ENCODE data around the gene ADAM19.

ADAM19 gene

DNA sequence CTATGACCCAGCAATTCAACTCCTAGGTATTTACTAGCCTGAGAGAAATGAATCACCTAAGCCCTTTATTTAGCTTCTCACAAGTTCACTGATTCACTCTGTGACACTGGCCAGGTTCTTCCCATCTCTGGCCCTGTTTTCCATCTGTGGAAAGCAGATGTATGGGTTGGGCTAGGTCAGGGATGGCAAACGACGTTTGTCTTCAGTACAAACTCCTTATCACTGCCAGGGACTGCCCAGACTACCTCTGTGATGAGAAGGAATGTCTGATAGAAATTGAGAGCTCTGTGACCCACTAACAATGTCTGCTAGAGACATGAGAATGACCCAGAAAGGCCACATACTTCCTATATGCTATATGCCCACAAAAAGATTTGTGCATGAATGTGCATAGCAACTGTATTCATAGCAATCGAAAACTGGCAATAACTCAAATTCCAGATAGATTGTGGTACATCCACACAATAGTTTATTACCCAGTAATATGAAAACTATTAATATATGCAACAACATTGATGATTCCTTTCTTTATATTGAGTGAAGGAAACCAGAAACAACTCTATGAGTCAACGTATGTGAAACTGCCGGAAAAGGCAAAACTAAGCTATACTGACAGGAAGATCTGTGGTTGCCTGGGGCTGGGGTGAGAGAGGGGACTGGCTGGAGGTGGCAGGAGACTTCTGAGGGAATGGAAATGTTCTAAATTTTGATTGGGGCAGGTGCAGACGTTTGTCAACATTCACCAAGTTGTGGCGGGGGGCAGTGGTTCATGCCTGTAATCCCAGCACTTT lies 32.0 kb upstream of the ADAM19 start:
- no peak overlapping the region for H3K27ac ChIP-seq (ENCODE audit: low read depth, low read length)
- H3K27me3 ChIP-seq (ENCODE audit: insufficient read depth, low read length) = no peaks in the 10 kb centered on the region
- no peak overlapping the region for H3K4me3 ChIP-seq (ENCODE audit: low read length)
- no peak overlapping the region for H3K9ac ChIP-seq (ENCODE audit: low read depth, low read length)
- WGBS = 88% methylated on average over 5 of the region's 7 CpGs
- H3K36me3 ChIP-seq (ENCODE audit: insufficient read depth, low read length) = no peaks in the 10 kb centered on the region
- no peaks in the 10 kb centered on the region for H3K9me3 ChIP-seq (ENCODE audit: insufficient read depth, low read depth, low read length)
- H3K4me1 ChIP-seq (ENCODE audit: insufficient read depth, low read length) = no peaks in the 10 kb centered on the region

DNA sequence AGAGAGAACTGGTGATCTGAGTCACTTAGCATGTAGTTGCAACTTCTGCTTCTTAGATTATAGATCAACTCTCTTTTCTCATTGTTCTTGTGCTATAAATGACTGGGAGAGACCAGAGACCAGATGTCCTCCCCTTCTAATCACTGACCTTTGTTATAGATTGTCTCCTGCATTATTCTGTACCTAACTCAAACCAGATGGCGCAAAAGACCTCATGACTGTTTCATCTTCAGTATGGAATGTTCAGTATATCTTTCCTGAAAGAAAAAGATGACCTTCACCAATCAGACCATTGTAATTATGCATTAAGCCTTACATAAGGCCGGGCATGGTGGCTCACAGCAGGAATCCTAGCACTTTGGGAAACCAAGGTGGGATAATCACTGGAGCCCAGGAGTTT lies 30.5 kb upstream of the ADAM19 start:
- Histone ChIP-seq H3K9me3 (ENCODE audit: insufficient read depth, low read depth, low read length) (no peaks in the 10 kb centered on the region), H3K27ac (ENCODE audit: low read depth, low read length) (no peak overlapping the region), H3K27me3 (ENCODE audit: insufficient read depth, low read length) (no peaks in the 10 kb centered on the region), H3K4me1 (ENCODE audit: insufficient read depth, low read length) (no peaks in the 10 kb centered on the region), H3K9ac (ENCODE audit: low read depth, low read length) (no peak overlapping the region), H3K36me3 (ENCODE audit: insufficient read depth, low read length) (no peaks in the 10 kb centered on the region), H3K4me3 (ENCODE audit: low read length) (no peak overlapping the region)
- 96% methylated on average over 2 of the region's 2 CpGs for WGBS

DNA sequence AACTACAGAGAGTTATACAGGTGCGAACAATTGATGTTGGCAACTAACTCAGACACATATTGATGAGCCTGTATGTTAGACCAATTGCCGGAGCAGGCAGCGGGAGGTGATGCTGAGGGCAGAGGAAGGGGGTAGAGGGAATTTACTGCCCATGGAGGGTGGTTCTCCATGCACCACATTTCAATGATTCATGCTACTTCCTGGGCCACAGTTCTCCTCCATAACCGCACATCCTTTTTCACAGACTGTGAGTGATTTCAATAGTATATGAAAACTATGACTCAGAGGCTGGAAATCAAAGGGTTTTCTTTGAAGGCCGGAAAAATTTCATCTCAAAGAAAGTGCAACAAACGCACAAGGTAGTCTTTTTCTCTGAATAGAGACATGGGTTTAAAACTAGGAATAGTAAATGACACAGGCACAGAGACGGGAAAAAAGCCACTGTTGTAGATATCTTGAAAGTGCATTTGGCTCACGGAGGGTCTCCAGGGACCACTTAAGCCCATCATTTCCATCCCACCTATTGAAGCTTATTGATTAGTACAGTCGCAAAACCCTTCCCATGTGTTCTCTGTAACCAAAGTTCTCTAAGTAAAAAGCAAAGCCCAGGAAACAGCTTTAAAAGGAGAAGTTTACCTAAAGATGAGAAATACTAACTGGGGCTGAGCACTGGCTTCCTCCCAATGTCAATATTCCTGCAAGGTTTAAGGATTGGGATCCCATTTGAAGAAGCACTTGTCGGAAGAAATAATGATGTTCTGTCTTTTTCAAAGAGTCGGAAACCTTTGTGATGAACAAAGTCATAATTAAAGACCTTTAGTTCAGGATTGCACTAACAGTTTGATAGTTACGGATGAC lies 28.0 kb upstream of the ADAM19 start:
- no peaks in the 10 kb centered on the region for H3K36me3 ChIP-seq (ENCODE audit: insufficient read depth, low read length)
- no peak overlapping the region for H3K9ac ChIP-seq (ENCODE audit: low read depth, low read length)
- WGBS = 94% methylated on average over 11 of the region's 12 CpGs
- H3K9me3 ChIP-seq (ENCODE audit: insufficient read depth, low read depth, low read length) = no peaks in the 10 kb centered on the region
- H3K4me1 ChIP-seq (ENCODE audit: insufficient read depth, low read length) = no peaks in the 10 kb centered on the region
- no peak overlapping the region for H3K4me3 ChIP-seq (ENCODE audit: low read length)
- no peaks in the 10 kb centered on the region for H3K27me3 ChIP-seq (ENCODE audit: insufficient read depth, low read length)
- H3K27ac ChIP-seq (ENCODE audit: low read depth, low read length) = no peak overlapping the region

DNA sequence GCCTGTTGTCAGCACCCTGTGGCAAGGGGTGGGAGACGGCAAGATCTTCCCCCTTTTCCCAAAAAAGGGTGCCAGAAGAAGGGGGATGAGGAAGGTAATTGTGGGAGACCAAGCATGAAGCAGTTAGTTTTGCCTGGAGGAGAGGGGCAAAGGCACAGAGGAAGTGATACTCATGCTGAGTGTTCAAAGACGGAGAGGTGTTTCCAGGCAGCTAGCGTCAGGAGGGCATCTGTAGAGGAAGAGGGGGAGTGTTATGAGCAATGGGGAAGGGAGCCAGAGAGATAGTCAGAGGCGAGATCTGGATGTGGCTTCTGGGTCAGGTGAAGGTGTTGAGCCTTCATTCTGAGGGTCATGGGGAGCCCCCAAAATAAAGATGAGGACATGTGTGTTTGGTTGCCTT lies 26.9 kb upstream of the ADAM19 start:
- Histone ChIP-seq H3K4me1 (ENCODE audit: insufficient read depth, low read length) (no peaks in the 10 kb centered on the region), H3K9me3 (ENCODE audit: insufficient read depth, low read depth, low read length) (no peaks in the 10 kb centered on the region), H3K4me3 (ENCODE audit: low read length) (no peak overlapping the region), H3K36me3 (ENCODE audit: insufficient read depth, low read length) (no peaks in the 10 kb centered on the region), H3K27me3 (ENCODE audit: insufficient read depth, low read length) (no peaks in the 10 kb centered on the region), H3K27ac (ENCODE audit: low read depth, low read length) (no peak overlapping the region), H3K9ac (ENCODE audit: low read depth, low read length) (no peak overlapping the region)
- whole genome bisulfite sequencing = 93% methylated on average over 4 of the region's 4 CpGs

DNA sequence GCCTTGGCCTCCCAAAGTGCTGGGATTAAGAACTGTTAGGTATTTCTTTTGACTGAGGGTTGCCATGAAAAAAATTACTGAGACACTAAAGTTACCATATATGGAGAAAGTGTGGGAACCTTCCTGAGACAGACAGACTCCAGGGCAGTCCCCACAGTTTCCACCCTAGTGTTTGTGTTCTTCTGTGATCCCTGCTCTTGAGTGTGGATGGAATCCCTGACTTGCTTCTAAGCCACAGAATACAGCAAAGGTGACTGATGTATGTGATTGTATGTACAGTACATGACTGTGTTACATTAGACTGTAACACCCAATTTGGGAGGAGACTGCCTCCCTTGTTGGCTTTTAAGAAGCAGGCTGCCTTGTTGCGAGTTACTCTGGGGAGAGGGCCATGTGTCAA lies 24.7 kb upstream of the ADAM19 start:
- H3K9me3 ChIP-seq (ENCODE audit: insufficient read depth, low read depth, low read length) = no peaks in the 10 kb centered on the region
- no peaks in the 10 kb centered on the region for H3K4me1 ChIP-seq (ENCODE audit: insufficient read depth, low read length)
- no peak overlapping the region for H3K4me3 ChIP-seq (ENCODE audit: low read length)
- no peak overlapping the region for H3K27ac ChIP-seq (ENCODE audit: low read depth, low read length)
- WGBS = 91% methylated on average over 1 of the region's 1 CpG
- no peaks in the 10 kb centered on the region for H3K36me3 ChIP-seq (ENCODE audit: insufficient read depth, low read length)
- no peak overlapping the region for H3K9ac ChIP-seq (ENCODE audit: low read depth, low read length)
- H3K27me3 ChIP-seq (ENCODE audit: insufficient read depth, low read length) = no peaks in the 10 kb centered on the region

DNA sequence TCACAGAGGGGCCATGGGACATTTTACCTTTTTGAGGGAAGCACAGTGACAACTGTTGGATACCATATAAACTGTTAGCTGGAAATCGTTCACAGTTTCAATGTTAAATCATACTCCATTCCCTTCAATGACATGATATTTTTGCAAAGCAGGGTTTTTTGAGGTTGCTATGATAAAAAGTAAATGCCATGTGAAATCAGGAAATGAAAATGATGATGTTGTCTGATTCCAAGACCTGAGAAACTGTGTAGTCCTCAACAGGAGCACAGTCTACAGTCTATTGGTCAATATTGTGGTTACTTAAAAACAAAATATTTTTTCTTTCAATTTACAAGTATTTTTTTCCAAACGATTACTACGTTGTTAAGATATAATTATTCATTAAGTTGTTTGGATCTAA lies 24.0 kb upstream of the ADAM19 start:
- H3K36me3 ChIP-seq (ENCODE audit: insufficient read depth, low read length) = no peaks in the 10 kb centered on the region
- no peaks in the 10 kb centered on the region for H3K27me3 ChIP-seq (ENCODE audit: insufficient read depth, low read length)
- H3K4me1 ChIP-seq (ENCODE audit: insufficient read depth, low read length) = no peaks in the 10 kb centered on the region
- H3K27ac ChIP-seq (ENCODE audit: low read depth, low read length) = no peak overlapping the region
- no peaks in the 10 kb centered on the region for H3K9me3 ChIP-seq (ENCODE audit: insufficient read depth, low read depth, low read length)
- no CpG with 5 or more reads among the region's 3 CpGs for WGBS
- no peak overlapping the region for H3K4me3 ChIP-seq (ENCODE audit: low read length)
- no peak overlapping the region for H3K9ac ChIP-seq (ENCODE audit: low read depth, low read length)

DNA sequence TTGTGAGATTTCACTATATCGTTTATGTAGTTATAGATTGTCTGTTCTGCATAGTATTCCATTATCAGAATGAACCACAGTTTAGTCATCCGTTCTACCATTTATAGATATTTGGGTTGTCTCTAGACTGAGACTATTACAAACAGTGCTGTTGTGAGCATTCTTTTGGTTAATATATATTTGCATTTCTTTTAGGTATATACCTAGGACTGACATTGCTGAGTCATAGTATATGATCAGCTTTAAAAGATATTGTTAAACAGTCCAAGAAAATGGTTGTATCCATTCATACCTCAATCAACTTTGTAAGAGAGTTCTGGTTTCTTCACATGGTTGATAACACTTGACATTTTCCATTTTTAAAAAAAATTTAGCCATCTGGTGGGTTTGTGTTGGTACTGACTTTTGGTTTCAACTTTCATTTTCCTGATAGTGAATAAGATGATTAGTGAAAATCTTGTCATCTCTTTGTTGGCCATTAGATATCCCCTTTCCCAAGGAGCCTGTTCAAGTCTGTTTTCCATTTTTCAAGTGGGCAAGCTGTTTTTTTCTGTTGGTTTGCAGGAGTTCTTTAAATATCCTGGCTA lies 22.9 kb upstream of the ADAM19 start:
- H3K9ac ChIP-seq (ENCODE audit: low read depth, low read length) = no peak overlapping the region
- WGBS = no CpG with 5 or more reads among the region's 2 CpGs
- no peaks in the 10 kb centered on the region for H3K4me1 ChIP-seq (ENCODE audit: insufficient read depth, low read length)
- H3K9me3 ChIP-seq (ENCODE audit: insufficient read depth, low read depth, low read length) = no peaks in the 10 kb centered on the region
- H3K27ac ChIP-seq (ENCODE audit: low read depth, low read length) = no peak overlapping the region
- H3K27me3 ChIP-seq (ENCODE audit: insufficient read depth, low read length) = no peaks in the 10 kb centered on the region
- no peaks in the 10 kb centered on the region for H3K36me3 ChIP-seq (ENCODE audit: insufficient read depth, low read length)
- H3K4me3 ChIP-seq (ENCODE audit: low read length) = no peak overlapping the region

DNA sequence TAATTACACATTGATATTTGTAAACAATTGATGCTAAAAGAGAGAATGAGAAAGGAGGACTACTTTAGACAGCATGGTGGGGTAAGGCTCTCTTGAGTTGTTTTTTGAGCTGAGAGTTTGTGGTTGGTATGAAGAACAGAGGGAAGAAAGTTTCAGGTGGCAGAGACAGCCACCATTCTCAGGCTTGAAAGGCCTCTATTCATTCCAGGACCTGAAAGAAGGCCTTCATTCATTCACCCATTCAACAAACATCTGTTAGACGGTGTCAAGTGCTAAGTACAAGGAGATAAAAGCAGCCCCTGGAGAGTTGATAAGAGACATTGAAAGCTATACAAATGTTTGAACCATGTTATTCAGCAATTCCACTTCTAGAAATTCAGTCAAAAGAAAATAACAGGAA lies 21.7 kb upstream of the ADAM19 start:
- no CpG with 5 or more reads among the region's 1 CpG for whole genome bisulfite sequencing

DNA sequence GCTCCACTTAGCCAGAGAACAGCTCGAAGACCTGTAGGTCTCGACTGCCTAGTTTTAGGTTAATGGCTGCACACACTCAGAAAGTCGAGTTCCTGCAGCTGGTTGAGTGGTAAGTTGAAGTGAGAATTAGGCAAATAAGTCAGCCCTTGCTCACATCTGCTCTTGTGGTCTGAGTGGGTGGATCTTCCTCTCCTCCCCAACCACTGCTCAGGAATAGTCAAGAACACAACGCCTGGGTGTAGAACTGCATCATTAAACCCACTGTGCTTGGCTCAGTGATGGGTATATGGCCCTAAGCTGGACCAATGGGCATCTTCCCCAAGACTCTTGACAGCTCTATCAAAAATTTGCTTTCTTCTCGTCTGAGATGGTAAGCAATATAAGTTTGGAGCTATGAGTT lies 20.9 kb upstream of the ADAM19 start:
- Histone ChIP-seq H3K4me1 (ENCODE audit: insufficient read depth, low read length) (no peaks in the 10 kb centered on the region), H3K9me3 (ENCODE audit: insufficient read depth, low read depth, low read length) (no peaks in the 10 kb centered on the region), H3K9ac (ENCODE audit: low read depth, low read length) (no peak overlapping the region), H3K27me3 (ENCODE audit: insufficient read depth, low read length) (no peaks in the 10 kb centered on the region), H3K27ac (ENCODE audit: low read depth, low read length) (no peak overlapping the region), H3K4me3 (ENCODE audit: low read length) (no peak overlapping the region), H3K36me3 (ENCODE audit: insufficient read depth, low read length) (no peaks in the 10 kb centered on the region)
- 91% methylated on average over 5 of the region's 5 CpGs for WGBS

More for the DNA sequence above, 21.7 kb upstream of the ADAM19 start:
- Histone ChIP-seq H3K27me3 (ENCODE audit: insufficient read depth, low read length) (no peaks in the 10 kb centered on the region), H3K36me3 (ENCODE audit: insufficient read depth, low read length) (no peaks in the 10 kb centered on the region), H3K4me3 (ENCODE audit: low read length) (no peak overlapping the region), H3K27ac (ENCODE audit: low read depth, low read length) (no peak overlapping the region), H3K9ac (ENCODE audit: low read depth, low read length) (no peak overlapping the region), H3K4me1 (ENCODE audit: insufficient read depth, low read length) (no peaks in the 10 kb centered on the region), H3K9me3 (ENCODE audit: insufficient read depth, low read depth, low read length) (no peaks in the 10 kb centered on the region)

DNA sequence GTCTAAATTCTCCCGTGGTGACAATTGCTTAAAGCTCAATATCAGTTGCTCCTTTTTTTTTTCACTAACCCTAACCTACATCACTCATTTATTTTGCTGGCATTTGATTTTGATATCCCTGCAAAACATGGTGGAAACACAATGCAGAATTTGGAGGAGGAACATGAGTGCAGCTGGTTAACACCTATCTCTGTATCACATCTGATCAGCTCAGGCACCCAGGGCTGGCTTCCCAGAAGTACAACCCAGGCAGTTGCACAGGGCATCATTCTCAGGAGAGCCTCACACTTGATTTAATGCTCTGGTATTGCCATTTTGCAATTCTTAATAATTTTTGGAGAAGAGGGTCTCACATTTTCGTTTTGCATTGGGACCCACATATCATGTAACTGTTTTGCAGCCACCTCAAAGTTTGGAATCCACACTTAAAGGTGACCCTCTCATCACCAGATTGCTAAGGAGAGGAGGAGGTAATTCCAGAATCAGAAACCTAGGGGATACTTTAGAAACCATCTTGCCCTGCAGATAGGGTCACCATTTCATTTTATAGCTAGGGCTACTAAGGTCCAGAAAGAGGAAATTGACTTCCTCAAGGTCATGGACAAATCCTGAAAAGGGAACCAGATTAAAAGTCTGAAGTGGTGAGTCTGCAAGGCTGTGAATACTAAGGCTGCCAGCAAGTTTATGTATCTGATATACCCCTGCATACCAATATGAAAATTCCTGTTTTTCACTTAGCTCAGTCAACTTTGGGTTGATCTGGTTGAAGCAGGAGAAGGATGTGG lies 19.3 kb upstream of the ADAM19 start:
- no peak overlapping the region for H3K27ac ChIP-seq (ENCODE audit: low read depth, low read length)
- no peaks in the 10 kb centered on the region for H3K27me3 ChIP-seq (ENCODE audit: insufficient read depth, low read length)
- H3K9ac ChIP-seq (ENCODE audit: low read depth, low read length) = no peak overlapping the region
- no peaks in the 10 kb centered on the region for H3K36me3 ChIP-seq (ENCODE audit: insufficient read depth, low read length)
- no peaks in the 10 kb centered on the region for H3K4me1 ChIP-seq (ENCODE audit: insufficient read depth, low read length)
- H3K9me3 ChIP-seq (ENCODE audit: insufficient read depth, low read depth, low read length) = no peaks in the 10 kb centered on the region
- 89% methylated on average over 2 of the region's 2 CpGs for WGBS
- H3K4me3 ChIP-seq (ENCODE audit: low read length) = no peak overlapping the region

DNA sequence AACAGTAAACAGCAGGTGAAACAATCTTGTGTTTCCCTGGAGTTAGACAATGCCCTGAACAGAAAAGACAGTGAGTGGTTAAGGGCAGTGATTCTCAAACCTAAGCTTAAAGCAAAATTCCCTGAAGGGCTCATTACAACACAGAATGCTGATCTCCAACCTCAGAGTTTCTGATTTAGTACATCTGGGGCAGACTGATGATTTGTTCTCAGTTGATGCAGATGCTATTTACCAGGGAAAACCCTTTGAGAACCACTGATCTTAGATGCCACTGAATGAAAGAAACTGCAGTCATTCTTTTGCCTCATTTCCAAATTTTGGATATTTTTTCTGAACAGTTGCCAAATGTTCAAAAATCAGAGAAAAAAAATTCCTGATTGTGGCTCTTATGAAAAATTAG lies 18.7 kb upstream of the ADAM19 start:
- H3K9me3 ChIP-seq (ENCODE audit: insufficient read depth, low read depth, low read length) = no peaks in the 10 kb centered on the region
- H3K4me3 ChIP-seq (ENCODE audit: low read length) = no peak overlapping the region
- H3K27ac ChIP-seq (ENCODE audit: low read depth, low read length) = no peak overlapping the region
- no peak overlapping the region for H3K9ac ChIP-seq (ENCODE audit: low read depth, low read length)
- no peaks in the 10 kb centered on the region for H3K4me1 ChIP-seq (ENCODE audit: insufficient read depth, low read length)
- H3K27me3 ChIP-seq (ENCODE audit: insufficient read depth, low read length) = no peaks in the 10 kb centered on the region
- no peaks in the 10 kb centered on the region for H3K36me3 ChIP-seq (ENCODE audit: insufficient read depth, low read length)
